ENCODE data around the gene HNRNPH2. TPM values are rescaled to one million over a fixed set of nuclear protein-coding genes. Genes with fewer than 3 reads are reported as not detected.

HNRNPH2 gene
- total and polyA plus RNA-seq, 9 donors: 46.4 to 79.6 (median 63.3) TPM

- H3K4me3 ChIP-seq: no peak overlapping the region
- TF ChIP-seq POLR2A (IDR thresholded peaks at IDR 0.05) (no peak), EP300 (IDR thresholded peaks at IDR 0.05) (no peak), CTCF (IDR thresholded peaks at IDR 0.05) (no peak)
- no peaks in the 10 kb centered on the region for H3K27me3 ChIP-seq
- H3K9me3 ChIP-seq: no peaks in the 10 kb centered on the region
- H3K27ac ChIP-seq: peak overlapping the region; percentile 1 to 59
- H3K4me1 ChIP-seq (ENCODE audit: insufficient read depth): no peaks in the 10 kb centered on the region
- no peak for DNase-seq
- no peaks in the 10 kb centered on the region for H3K36me3 ChIP-seq
- 46 to 51% (median 49%) methylated on average over 6 of the region's 6 CpGs for WGBS, 3 donors
- intact Hi-C loops (cut with DNase I): no loop called here
These were observed 16.2 kb upstream of the HNRNPH2 start for GRCh38 chrX:101391831-101392230.

- WGBS, 3 donors: 73 to 79% (median 78%) methylated on average over 11 of the region's 11 CpGs
- Histone ChIP-seq H3K27ac (no peak overlapping the region), H3K27me3 (no peaks in the 10 kb centered on the region), H3K36me3 (no peaks in the 10 kb centered on the region), H3K4me3 (no peak overlapping the region), H3K9me3 (no peaks in the 10 kb centered on the region), H3K4me1 (ENCODE audit: insufficient read depth) (no peaks in the 10 kb centered on the region)
- DNase-seq: no peak
- TF ChIP-seq EP300 (IDR thresholded peaks at IDR 0.05): no peak
- intact Hi-C loops (cut with DNase I): no loop called here
These were observed 14.3 kb upstream of the HNRNPH2 start for GRCh38 chrX:101393530-101394305.

- Histone ChIP-seq H3K9me3 (no peaks in the 10 kb centered on the region), H3K4me1 (ENCODE audit: insufficient read depth) (no peaks in the 10 kb centered on the region), H3K4me3 (no peak overlapping the region), H3K27ac (no peak overlapping the region), H3K27me3 (no peaks in the 10 kb centered on the region), H3K36me3 (no peaks in the 10 kb centered on the region)
- no peak for DNase-seq
- intact Hi-C loops (cut with DNase I): no loop called here
- no peak for TF ChIP-seq EP300 (IDR thresholded peaks at IDR 0.05)
- TF ChIP-seq CTCF (IDR thresholded peaks at IDR 0.05): no peak
- TF ChIP-seq POLR2A (IDR thresholded peaks at IDR 0.05): no peak
These were observed 13.7 kb upstream of the HNRNPH2 start for GRCh38 chrX:101394372-101394771.

- H3K27ac ChIP-seq: no peak overlapping the region
- intact Hi-C loops (cut with DNase I): no loop called here
- no peaks in the 10 kb centered on the region for H3K9me3 ChIP-seq
- no peaks in the 10 kb centered on the region for H3K27me3 ChIP-seq
- no peaks in the 10 kb centered on the region for H3K36me3 ChIP-seq
- 79 to 90% (median 84%) methylated on average over 1 of the region's 1 CpG for WGBS, 3 donors
- H3K4me1 ChIP-seq (ENCODE audit: insufficient read depth): no peaks in the 10 kb centered on the region
- DNase-seq: no peak
- H3K4me3 ChIP-seq: no peak overlapping the region
- TF ChIP-seq POLR2A (IDR thresholded peaks at IDR 0.05) (no peak), EP300 (IDR thresholded peaks at IDR 0.05) (no peak), CTCF (IDR thresholded peaks at IDR 0.05) (no peak)
These were observed 12.2 kb upstream of the HNRNPH2 start for GRCh38 chrX:101395789-101396188.

- no peak overlapping the region for H3K4me3 ChIP-seq
- intact Hi-C loops (cut with DNase I): no loop called here
- no peaks in the 10 kb centered on the region for H3K9me3 ChIP-seq
- H3K27ac ChIP-seq: no peak overlapping the region
- no peaks in the 10 kb centered on the region for H3K36me3 ChIP-seq
- H3K4me1 ChIP-seq (ENCODE audit: insufficient read depth): no peaks in the 10 kb centered on the region
- WGBS, 3 donors: 21 to 30% (median 22%) methylated on average over 4 of the region's 4 CpGs
- TF ChIP-seq POLR2A (IDR thresholded peaks at IDR 0.05): no peak
- no peak for TF ChIP-seq EP300 (IDR thresholded peaks at IDR 0.05)
- no peak for TF ChIP-seq CTCF (IDR thresholded peaks at IDR 0.05)
- H3K27me3 ChIP-seq: no peaks in the 10 kb centered on the region
- DNase-seq: no peak
These were observed 10.2 kb upstream of the HNRNPH2 start for GRCh38 chrX:101397779-101398178.
